OCI-LY1 (cell line): ENCODE results near the gene EVA1C.

ENCODE experiments used
- H2AFZ ChIP-seq: fragments of 200-600 bp; sonication (generic), shearing (Covaris generic); 2 replicates; pipeline ENCODE4 v1.6.0; 2014; ENCODE audit warnings: antibody characterized with exemption, mild to moderate bottlenecking, low read length
- H3F3A ChIP-seq: fragments of 200-600 bp; sonication (generic), shearing (Covaris generic); 2 replicates; pipeline ENCODE4 v1.6.0; 2014; ENCODE audit warnings: mild to moderate bottlenecking, antibody characterized with exemption, low read length, moderate library complexity; ENCODE audit not compliant: insufficient read depth
- H3K27ac ChIP-seq: fragments of 200-600 bp; sonication (generic); 2 replicates; pipeline ENCODE4 v1.5.1; 2014; ENCODE audit warnings: low read length, mixed run types, mild to moderate bottlenecking, low read depth; ENCODE audit not compliant: poor library complexity, severe bottlenecking
- H3K27me3 ChIP-seq: fragments of 200-600 bp; sonication (generic); 2 replicates; pipeline ENCODE4 v1.6.0; 2014; ENCODE audit warnings: antibody characterized with exemption, mild to moderate bottlenecking, low read length, moderate library complexity; ENCODE audit not compliant: insufficient read depth
- H3K36me3 ChIP-seq: fragments of 200-600 bp; sonication (generic); 2 replicates; pipeline ENCODE4 v1.6.1; 2014; ENCODE audit warnings: mild to moderate bottlenecking, antibody characterized with exemption, low read length, moderate library complexity, mixed read lengths; ENCODE audit not compliant: insufficient read depth
- H3K4me1 ChIP-seq: fragments of 200-600 bp; sonication (generic); 2 replicates; pipeline ENCODE4 v1.5.1; 2014; ENCODE audit warnings: mild to moderate bottlenecking, low read length, moderate library complexity; ENCODE audit not compliant: insufficient read depth, severe bottlenecking
- H3K4me2 ChIP-seq: fragments of 200-600 bp; sonication (generic), shearing (Covaris generic); 2 replicates; pipeline ENCODE4 v1.6.1; 2014; ENCODE audit warnings: low read length
- H3K4me3 ChIP-seq: fragments of 200-600 bp; sonication (generic); 2 replicates; pipeline ENCODE4 v1.5.1; 2014; ENCODE audit warnings: low read length, low read depth, mild to moderate bottlenecking, mixed read lengths; ENCODE audit not compliant: poor library complexity, severe bottlenecking
- H3K79me2 ChIP-seq: fragments of 200-600 bp; shearing (Covaris generic); 2 replicates; pipeline ENCODE4 v1.6.1; 2016; ENCODE audit warnings: mixed run types, low read length, mixed read lengths; ENCODE audit not compliant: insufficient read depth
- H3K9ac ChIP-seq: fragments of 200-600 bp; sonication (generic), shearing (Covaris generic); 2 replicates; pipeline ENCODE4 v1.6.1; 2014; ENCODE audit warnings: mild to moderate bottlenecking, low read length, mixed read lengths
- H3K9me2 ChIP-seq: fragments of 200-600 bp; sonication (generic), shearing (Covaris generic); 2 replicates; pipeline ENCODE4 v1.6.1; 2014; ENCODE audit warnings: low read depth, mild to moderate bottlenecking, low read length, mixed read lengths
- H3K9me3 ChIP-seq: fragments of 200-600 bp; shearing (Covaris generic); 2 replicates; pipeline ENCODE4 v1.6.1; 2014; ENCODE audit warnings: low read length, mixed read lengths
- H4K20me1 ChIP-seq: fragments of 200-600 bp; sonication (generic), shearing (Covaris generic); 2 replicates; pipeline ENCODE4 v1.6.0; 2016; ENCODE audit warnings: mild to moderate bottlenecking, low read length; ENCODE audit not compliant: insufficient read depth
- EZH2 ChIP-seq: fragments of 200-600 bp; sonication (generic), shearing (Covaris generic); IDR thresholded peaks from 2 replicates; pipeline ENCODE4 v1.8.0; 2017; ENCODE audit warnings: borderline replicate concordance, mixed run types, mild to moderate bottlenecking, antibody characterized with exemption, low read length, moderate library complexity, mixed read lengths
- TF ChIP-seq, protein P1 (sequence below): fragments of 200-600 bp; sonication (generic), shearing (Covaris generic); IDR thresholded peaks from 2 replicates; pipeline ENCODE4 v1.5.1; 2017; ENCODE audit warnings: mild to moderate bottlenecking, antibody characterized with exemption, low read length, moderate library complexity, mixed read lengths

The EVA1C gene

GRCh38 chr21:32474179-32475059 is 61.9 kb downstream of the EVA1C start:
- Histone ChIP-seq H3K4me1 (no peaks in the 10 kb centered on the region), H4K20me1 (no peaks in the 10 kb centered on the region), H3K27ac (no peak overlapping the region), H3K27me3 (no peaks in the 10 kb centered on the region), H3F3A (no peaks in the 10 kb centered on the region), H3K79me2 (no peaks in the 10 kb centered on the region), H3K4me3 (no peak overlapping the region), H3K4me2 (no peak overlapping the region), H3K9ac (no peak overlapping the region), H2AFZ (no peak overlapping the region), H3K36me3 (no peaks in the 10 kb centered on the region), H3K9me3 (no peaks in the 10 kb centered on the region), H3K9me2 (no peaks in the 10 kb centered on the region)
- TF ChIP-seq, protein P1, sequence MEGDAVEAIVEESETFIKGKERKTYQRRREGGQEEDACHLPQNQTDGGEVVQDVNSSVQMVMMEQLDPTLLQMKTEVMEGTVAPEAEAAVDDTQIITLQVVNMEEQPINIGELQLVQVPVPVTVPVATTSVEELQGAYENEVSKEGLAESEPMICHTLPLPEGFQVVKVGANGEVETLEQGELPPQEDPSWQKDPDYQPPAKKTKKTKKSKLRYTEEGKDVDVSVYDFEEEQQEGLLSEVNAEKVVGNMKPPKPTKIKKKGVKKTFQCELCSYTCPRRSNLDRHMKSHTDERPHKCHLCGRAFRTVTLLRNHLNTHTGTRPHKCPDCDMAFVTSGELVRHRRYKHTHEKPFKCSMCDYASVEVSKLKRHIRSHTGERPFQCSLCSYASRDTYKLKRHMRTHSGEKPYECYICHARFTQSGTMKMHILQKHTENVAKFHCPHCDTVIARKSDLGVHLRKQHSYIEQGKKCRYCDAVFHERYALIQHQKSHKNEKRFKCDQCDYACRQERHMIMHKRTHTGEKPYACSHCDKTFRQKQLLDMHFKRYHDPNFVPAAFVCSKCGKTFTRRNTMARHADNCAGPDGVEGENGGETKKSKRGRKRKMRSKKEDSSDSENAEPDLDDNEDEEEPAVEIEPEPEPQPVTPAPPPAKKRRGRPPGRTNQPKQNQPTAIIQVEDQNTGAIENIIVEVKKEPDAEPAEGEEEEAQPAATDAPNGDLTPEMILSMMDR = no peak
- no peak for TF ChIP-seq EZH2

DNA sequence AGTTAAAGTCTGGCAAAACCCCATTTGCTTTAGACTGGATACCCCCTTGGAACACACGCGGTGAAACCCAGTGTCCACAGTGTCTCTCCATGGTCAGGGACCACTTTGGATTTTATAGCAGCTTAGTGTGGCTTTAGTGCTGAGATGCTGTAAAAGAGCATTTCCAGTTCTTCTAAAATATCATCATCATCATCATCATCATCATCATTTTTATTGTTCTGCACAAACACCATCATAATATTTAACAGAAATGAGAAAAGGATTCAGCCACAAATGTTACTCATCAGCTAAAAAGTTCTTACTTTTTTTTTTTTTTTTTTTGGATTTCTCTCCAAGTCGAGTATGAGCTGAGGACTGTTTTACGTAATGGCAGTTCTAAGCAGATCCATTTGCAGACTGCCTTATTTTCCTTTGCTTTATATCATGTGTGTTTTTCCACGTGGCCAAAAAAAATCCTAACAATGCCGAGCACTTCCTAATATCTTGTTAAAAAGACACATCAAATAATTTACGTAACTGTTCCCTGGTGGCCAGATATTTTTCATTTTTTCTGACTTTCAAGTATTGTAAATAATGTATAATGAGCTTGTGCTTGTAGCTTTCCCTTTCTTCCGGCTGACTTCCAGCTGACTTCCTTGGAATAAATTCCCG is 62.8 kb downstream of the EVA1C start:
- no peaks in the 10 kb centered on the region for H3K9me3 ChIP-seq
- H3K4me1 ChIP-seq = no peaks in the 10 kb centered on the region
- no peak overlapping the region for H2AFZ ChIP-seq
- no peaks in the 10 kb centered on the region for H4K20me1 ChIP-seq
- no peak overlapping the region for H3K4me2 ChIP-seq
- TF ChIP-seq, protein P1 = no peak
- no peak for TF ChIP-seq EZH2
- no peak overlapping the region for H3K9ac ChIP-seq
- H3K79me2 ChIP-seq = no peaks in the 10 kb centered on the region
- H3K36me3 ChIP-seq = no peaks in the 10 kb centered on the region
- H3K9me2 ChIP-seq = no peaks in the 10 kb centered on the region
- H3K4me3 ChIP-seq = no peak overlapping the region
- H3K27ac ChIP-seq = no peak overlapping the region
- H3K27me3 ChIP-seq = no peaks in the 10 kb centered on the region
- H3F3A ChIP-seq = no peaks in the 10 kb centered on the region

- Histone ChIP-seq H2AFZ (no peak overlapping the region), H3K27me3 (no peaks in the 10 kb centered on the region), H3K27ac (no peak overlapping the region), H3K4me1 (no peaks in the 10 kb centered on the region), H3K4me2 (no peak overlapping the region), H4K20me1 (no peaks in the 10 kb centered on the region), H3K9me2 (no peaks in the 10 kb centered on the region), H3K9me3 (no peaks in the 10 kb centered on the region), H3K79me2 (no peaks in the 10 kb centered on the region), H3F3A (no peaks in the 10 kb centered on the region), H3K36me3 (no peaks in the 10 kb centered on the region), H3K9ac (no peak overlapping the region), H3K4me3 (no peak overlapping the region)
- TF ChIP-seq, protein P1 = no peak
- no peak for TF ChIP-seq EZH2
These were observed 64.3 kb downstream of the EVA1C start for GRCh38 chr21:32476661-32477423.
